Astrocyte (in vitro differentiated cells and primary cell): ENCODE data around the gene WDR64.

Source experiments
- EZH2 ChIP-seq: IDR thresholded peaks from 2 replicates; pipeline ENCODE4 v1.6.1; 2012; ENCODE audit warnings: mild to moderate bottlenecking, low read length, inconsistent platforms; ENCODE audit not compliant: insufficient read depth
- TF ChIP-seq, protein P1 (sequence below): IDR thresholded peaks from 2 replicates; pipeline ENCODE4 v1.5.1; 2011; ENCODE audit warnings: low read depth, mild to moderate bottlenecking, inconsistent platforms, low read length, moderate library complexity; ENCODE audit not compliant: insufficient read depth

DNA sequence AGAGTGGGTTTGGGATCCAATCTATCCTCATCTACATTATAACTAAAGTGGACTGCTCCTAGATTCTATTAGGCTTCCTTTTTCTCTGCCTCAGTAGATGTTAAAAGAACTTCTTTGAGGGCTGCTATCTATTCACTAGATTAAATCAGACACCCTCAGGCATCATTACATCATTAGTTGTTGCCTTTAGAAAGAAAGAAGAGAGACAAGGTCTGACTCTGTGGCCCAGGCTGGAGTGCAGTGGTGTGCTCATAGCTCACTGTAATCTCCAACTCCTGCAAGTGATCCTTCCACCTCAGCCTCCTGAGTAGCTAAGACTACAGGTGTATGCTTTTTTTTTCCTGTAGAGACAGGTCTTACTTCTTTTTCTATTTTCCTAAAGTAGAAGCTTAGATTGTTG, 124.8 kb downstream of the WDR64 start:
- TF ChIP-seq, protein P1, sequence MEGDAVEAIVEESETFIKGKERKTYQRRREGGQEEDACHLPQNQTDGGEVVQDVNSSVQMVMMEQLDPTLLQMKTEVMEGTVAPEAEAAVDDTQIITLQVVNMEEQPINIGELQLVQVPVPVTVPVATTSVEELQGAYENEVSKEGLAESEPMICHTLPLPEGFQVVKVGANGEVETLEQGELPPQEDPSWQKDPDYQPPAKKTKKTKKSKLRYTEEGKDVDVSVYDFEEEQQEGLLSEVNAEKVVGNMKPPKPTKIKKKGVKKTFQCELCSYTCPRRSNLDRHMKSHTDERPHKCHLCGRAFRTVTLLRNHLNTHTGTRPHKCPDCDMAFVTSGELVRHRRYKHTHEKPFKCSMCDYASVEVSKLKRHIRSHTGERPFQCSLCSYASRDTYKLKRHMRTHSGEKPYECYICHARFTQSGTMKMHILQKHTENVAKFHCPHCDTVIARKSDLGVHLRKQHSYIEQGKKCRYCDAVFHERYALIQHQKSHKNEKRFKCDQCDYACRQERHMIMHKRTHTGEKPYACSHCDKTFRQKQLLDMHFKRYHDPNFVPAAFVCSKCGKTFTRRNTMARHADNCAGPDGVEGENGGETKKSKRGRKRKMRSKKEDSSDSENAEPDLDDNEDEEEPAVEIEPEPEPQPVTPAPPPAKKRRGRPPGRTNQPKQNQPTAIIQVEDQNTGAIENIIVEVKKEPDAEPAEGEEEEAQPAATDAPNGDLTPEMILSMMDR = no peak
- TF ChIP-seq EZH2 = no peak
